Transverse colon (tissue), 4 donors: ENCODE data around the gene PRB4.

Source experiments
- CTCF ChIP-seq, 5 experiments: fragments of 200-600 bp in 3 of 5; fragments of 450-650 bp in 2 of 5; sonication (generic) in 3 of 5; IDR thresholded peaks; 1 replicate in 2 of 5; 2 replicates in 3 of 5; pipeline ENCODE4 v1.5.1; 2016 to 2017; ENCODE audit warnings: antibody characterized with exemption in 5 of 5, inconsistent platforms in 3 of 5, mild to moderate bottlenecking in 2 of 5, moderate library complexity in 1 of 5
- EP300 ChIP-seq: sonication (generic); formaldehyde crosslinking; IDR thresholded peaks from one replicate; pipeline ENCODE4 v1.6.1; 2017; ENCODE audit warnings: antibody characterized with exemption, low read depth
- POLR2A ChIP-seq: fragments of 450-650 bp; IDR thresholded peaks from one replicate; pipeline ENCODE4 v1.6.1; 2016; ENCODE audit warnings: antibody characterized with exemption, mild to moderate bottlenecking, moderate library complexity
- POLR2AphosphoS5 ChIP-seq, 3 donors: sonication (generic); formaldehyde crosslinking; IDR thresholded peaks; one replicate each; pipeline ENCODE4 v1.6.1; 2016; ENCODE audit warnings: antibody characterized with exemption in 3 of 3

DNA sequence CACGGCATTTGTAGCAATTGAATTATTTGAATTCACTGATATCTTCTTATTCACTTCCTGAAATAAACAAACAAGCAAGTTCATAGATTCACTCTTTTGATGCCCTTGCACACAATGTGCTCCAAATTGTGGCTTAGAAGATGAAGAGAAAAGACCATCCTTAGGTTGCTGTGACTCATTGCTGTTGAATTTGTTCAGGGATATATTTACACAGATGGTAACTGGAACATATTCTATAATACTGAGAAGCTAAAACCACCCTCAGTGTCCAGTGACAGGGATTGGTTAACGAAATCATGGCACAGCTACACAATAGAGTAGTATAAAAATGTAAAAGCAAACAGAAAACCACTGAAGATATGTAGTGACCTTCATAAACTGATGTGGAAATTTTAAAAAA, 3.1 kb downstream of the PRB4 start:
- no peak for TF ChIP-seq POLR2A
- TF ChIP-seq CTCF (IDR thresholded peaks at IDR 0.05): no peak
- TF ChIP-seq EP300: no peak
- no peak for TF ChIP-seq POLR2AphosphoS5 (IDR thresholded peaks at IDR 0.05)
